IgD-negative memory B cell (primary cell): ENCODE data around the gene ZNF654. TPM values are rescaled to one million over a fixed set of nuclear protein-coding genes. Genes with fewer than 3 reads are reported as not detected.
"Not testable (repeated sequence)": the region's sequence is repeated elsewhere in the genome, so short reads cannot be mapped to it uniquely, and the experiment has no call there.

Experiments used
- H3K27ac Mint-ChIP-seq, 3 donors: one replicate each; pipeline ENCODE4 v1.8.0; 2020 to 2022; ENCODE audit warnings: mild to moderate bottlenecking in 3 of 3, mixed read lengths in 3 of 3, moderate library complexity in 1 of 3
- H3K27me3 Mint-ChIP-seq: one replicate; pipeline ENCODE4 v1.8.0; 2021; ENCODE audit warnings: mixed read lengths
- H3K36me3 Mint-ChIP-seq: one replicate; pipeline ENCODE4 v1.8.0; 2020; ENCODE audit warnings: mild to moderate bottlenecking, mixed read lengths
- H3K4me1 Mint-ChIP-seq, 3 donors: one replicate each; pipeline ENCODE4 v1.8.0; 2020 to 2022; ENCODE audit warnings: mixed read lengths in 3 of 3, mild to moderate bottlenecking in 1 of 3
- H3K4me3 Mint-ChIP-seq, 4 donors: one replicate each; pipeline ENCODE4 v1.8.0; 2020 to 2022; ENCODE audit warnings: mild to moderate bottlenecking in 4 of 4, mixed read lengths in 4 of 4, moderate library complexity in 3 of 4
- H3K9me3 Mint-ChIP-seq, 3 donors: one replicate each; pipeline ENCODE4 v1.8.0; 2020 to 2021; ENCODE audit warnings: mixed read lengths in 3 of 3, mild to moderate bottlenecking in 1 of 3
- polyA plus RNA-seq: library from polyadenylated mRNA; unstranded; fragments of 300-500 nt; fragmentation: Illumina TruSeq; gene quantifications from one replicate; pipeline ENCODE4 v1.2.3, GENCODE V29; 2021

Gene ZNF654
- polyA plus RNA-seq, 1 donor from 2014 or later: 9.7 TPM

- Mint-ChIP-seq H3K27ac (no peak overlapping the region), H3K27me3 (no peaks in the 10 kb centered on the region), H3K36me3 (peaks cover 19% of the 10 kb centered on the region), H3K4me1 (peaks cover 0 to 2% (median 1%) of the 10 kb centered on the region in 3 donors), H3K4me3 (peak overlapping the region in 1 of 4 donors; percentile 41), H3K9me3 (peaks cover 0 to 6% (median 0%) of the 10 kb centered on the region in 3 donors)
Observed at GRCh38 chr3:88090681-88091080, 31.6 kb downstream of the ZNF654 start.

DNA sequence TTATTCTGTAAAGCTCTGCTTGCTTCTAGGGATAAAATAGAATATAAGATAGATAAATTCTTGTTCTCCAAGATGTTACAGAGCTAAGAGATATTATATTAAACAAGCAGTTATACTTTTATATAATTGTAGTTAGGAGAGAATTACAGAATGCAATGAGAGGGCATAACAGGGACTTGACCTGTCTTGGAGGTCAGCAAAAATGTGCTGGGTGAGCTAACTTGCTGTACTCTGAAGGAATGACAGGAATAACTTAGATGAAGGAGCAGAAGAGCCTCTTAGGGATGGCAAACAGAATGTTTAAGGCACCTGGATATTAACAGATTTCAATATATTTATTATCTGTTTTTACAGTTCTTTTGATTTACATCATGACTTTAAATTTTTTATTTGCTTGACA lies 33.2 kb downstream of the ZNF654 start:
- Mint-ChIP-seq H3K9me3 (peaks cover 0 to 6% (median 2%) of the 10 kb centered on the region in 3 donors), H3K27me3 (no peaks in the 10 kb centered on the region), H3K27ac (no peak overlapping the region), H3K4me3 (no peak overlapping the region), H3K36me3 (peaks cover 22% of the 10 kb centered on the region), H3K4me1 (peaks cover 0 to 2% (median 1%) of the 10 kb centered on the region in 3 donors)

GRCh38 chr3:88093266-88093665 lies 34.2 kb downstream of the ZNF654 start:
- Mint-ChIP-seq H3K9me3 (peaks cover 0 to 6% (median 2%) of the 10 kb centered on the region in 3 donors), H3K4me3 (no peak overlapping the region), H3K36me3 (peaks cover 24% of the 10 kb centered on the region), H3K27ac (no peak overlapping the region), H3K4me1 (peaks cover 0 to 2% (median 1%) of the 10 kb centered on the region in 3 donors), H3K27me3 (no peaks in the 10 kb centered on the region)

DNA sequence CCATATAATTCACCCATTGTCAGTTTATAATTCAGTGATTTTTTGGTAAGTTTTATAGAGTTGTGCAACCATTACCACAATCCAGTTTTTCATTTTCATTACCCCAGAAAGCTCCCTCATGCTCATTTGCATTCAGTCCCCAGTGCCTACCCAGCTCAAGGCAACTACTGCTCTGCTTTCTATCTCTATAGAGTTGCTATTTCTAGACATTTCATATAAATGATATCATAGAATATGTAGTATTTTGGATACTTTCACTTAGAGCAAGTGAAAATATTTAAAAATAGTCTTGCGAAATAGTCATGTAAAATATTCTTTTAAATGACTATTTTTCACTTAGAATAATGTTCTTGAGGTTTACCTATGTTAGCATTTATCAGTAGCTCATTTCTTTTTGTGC lies 42.1 kb downstream of the ZNF654 start:
- peaks cover 3 to 11% (median 4%) of the 10 kb centered on the region in 3 donors for H3K4me1 Mint-ChIP-seq
- no peak overlapping the region for H3K4me3 Mint-ChIP-seq
- no peaks in the 10 kb centered on the region for H3K27me3 Mint-ChIP-seq
- H3K27ac Mint-ChIP-seq: peak overlapping the region in 1 of 3 donors; percentile 7
- peaks cover 0 to 2% (median 0%) of the 10 kb centered on the region in 3 donors for H3K9me3 Mint-ChIP-seq
- peaks cover 15% of the 10 kb centered on the region for H3K36me3 Mint-ChIP-seq

DNA sequence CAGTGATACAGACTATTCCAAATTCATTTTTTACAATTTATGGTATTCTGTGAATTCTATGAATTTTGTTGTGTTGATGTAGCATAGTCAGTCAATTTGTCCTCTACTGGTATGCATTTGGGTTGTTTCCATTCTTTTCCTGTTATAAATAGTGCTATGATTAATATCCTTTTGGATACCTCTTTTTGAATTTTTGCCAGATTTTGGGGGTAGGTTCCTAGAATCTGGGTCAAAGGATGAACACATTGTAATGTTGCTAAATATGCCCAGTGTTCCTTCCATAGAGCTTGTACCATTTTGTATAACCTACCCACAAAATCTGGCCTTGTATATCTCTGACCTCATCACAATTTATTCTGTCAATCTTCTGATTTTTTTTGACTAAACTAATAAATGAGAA lies 46.3 kb downstream of the ZNF654 start:
- Mint-ChIP-seq H3K4me3 (no peak overlapping the region), H3K9me3 (no peaks in the 10 kb centered on the region), H3K27me3 (no peaks in the 10 kb centered on the region), H3K36me3 (peaks cover 9% of the 10 kb centered on the region), H3K4me1 (peaks cover 3 to 16% (median 5%) of the 10 kb centered on the region in 3 donors), H3K27ac (peak overlapping the region in 1 of 3 donors; percentile 27)

DNA sequence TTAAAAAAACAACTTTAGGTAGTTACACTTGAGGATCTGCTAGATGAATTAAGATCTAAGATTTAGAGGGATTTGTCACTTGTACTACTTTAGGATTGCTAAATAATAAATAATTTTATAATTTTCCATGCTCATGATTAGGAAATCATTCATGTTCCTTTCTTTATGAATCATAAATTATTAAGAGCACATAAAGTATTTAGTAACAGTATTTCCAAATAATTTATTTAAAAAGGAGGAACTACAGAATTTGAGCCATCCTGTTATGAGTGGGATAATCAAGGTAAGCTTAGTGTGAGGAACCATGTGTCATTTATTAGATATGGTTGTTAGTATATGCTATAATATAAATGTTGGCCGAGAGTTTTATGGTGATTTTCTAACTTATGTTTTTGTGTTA lies 53.2 kb downstream of the ZNF654 start:
- H3K36me3 Mint-ChIP-seq: no peaks in the 10 kb centered on the region
- no peaks in the 10 kb centered on the region for H3K9me3 Mint-ChIP-seq
- H3K27ac Mint-ChIP-seq: no peak overlapping the region
- no peaks in the 10 kb centered on the region for H3K27me3 Mint-ChIP-seq
- peaks cover 8 to 15% (median 8%) of the 10 kb centered on the region in 3 donors for H3K4me1 Mint-ChIP-seq
- H3K4me3 Mint-ChIP-seq: no peak overlapping the region

GRCh38 chr3:88113311-88114162 lies 54.5 kb downstream of the ZNF654 start:
- Mint-ChIP-seq H3K4me1 (peaks cover 9 to 14% (median 9%) of the 10 kb centered on the region in 3 donors), H3K27ac (peak overlapping the region in 1 of 3 donors; percentile 91)

GRCh38 chr3:88114878-88115549 lies 56.0 kb downstream of the ZNF654 start:
- H3K4me3 Mint-ChIP-seq: no peak overlapping the region
- peaks cover 0 to 2% (median 0%) of the 10 kb centered on the region in 3 donors for H3K9me3 Mint-ChIP-seq
- H3K36me3 Mint-ChIP-seq: peaks cover 5% of the 10 kb centered on the region
- H3K27ac Mint-ChIP-seq: no peak overlapping the region
- no peaks in the 10 kb centered on the region for H3K27me3 Mint-ChIP-seq
- H3K4me1 Mint-ChIP-seq: peaks cover 8 to 14% (median 9%) of the 10 kb centered on the region in 3 donors

More at GRCh38 chr3:88113311-88114162, 54.5 kb downstream of the ZNF654 start:
- H3K27me3 Mint-ChIP-seq: no peaks in the 10 kb centered on the region
- no peak overlapping the region for H3K4me3 Mint-ChIP-seq
- H3K36me3 Mint-ChIP-seq: peaks cover 5% of the 10 kb centered on the region
- peaks cover 0 to 2% (median 0%) of the 10 kb centered on the region in 3 donors for H3K9me3 Mint-ChIP-seq

DNA sequence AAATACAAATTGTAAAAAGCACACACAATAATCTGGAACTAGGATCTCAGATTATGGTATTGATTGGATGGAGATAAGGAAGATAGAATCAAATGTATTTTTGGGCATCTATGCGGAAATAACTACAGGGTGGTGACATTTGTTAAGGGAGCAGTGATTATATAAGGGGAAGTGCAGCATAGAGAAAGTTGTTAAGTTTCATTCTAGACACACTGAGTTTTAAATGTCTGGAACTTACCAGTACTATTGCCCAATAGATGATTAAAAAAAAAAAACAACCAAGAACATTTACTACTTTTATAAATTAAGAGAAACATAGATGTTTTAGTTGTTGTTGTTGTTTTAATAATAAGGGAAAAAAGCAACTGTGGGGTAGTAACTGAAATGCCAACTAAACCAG lies 58.6 kb downstream of the ZNF654 start:
- H3K4me3 Mint-ChIP-seq: no peak overlapping the region
- H3K27ac Mint-ChIP-seq: no peak overlapping the region
- H3K4me1 Mint-ChIP-seq: peaks cover 4 to 14% (median 5%) of the 10 kb centered on the region in 3 donors
- H3K27me3 Mint-ChIP-seq: no peaks in the 10 kb centered on the region
- peaks cover 0 to 2% (median 0%) of the 10 kb centered on the region in 3 donors for H3K9me3 Mint-ChIP-seq
- H3K36me3 Mint-ChIP-seq: peaks cover 5% of the 10 kb centered on the region

DNA sequence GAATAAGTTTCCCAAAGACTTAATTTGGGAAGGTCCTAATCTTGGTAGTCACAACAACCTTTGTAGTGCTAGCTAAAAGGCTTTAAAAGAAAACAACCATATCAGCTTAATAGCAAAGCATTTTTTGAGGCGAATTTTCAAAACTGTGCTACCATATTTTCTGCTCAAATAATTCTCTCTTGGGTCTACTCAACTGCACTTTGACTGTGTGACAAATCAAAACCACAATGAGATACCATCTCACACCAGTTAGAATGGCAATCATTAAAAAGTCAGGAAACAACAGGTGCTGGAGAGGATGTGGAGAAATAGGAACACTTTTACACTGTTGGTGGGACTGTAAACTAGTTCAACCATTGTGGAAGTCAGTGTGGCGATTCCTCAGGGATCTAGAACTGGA lies 59.5 kb downstream of the ZNF654 start:
- not testable (repeated sequence) for H3K27me3 Mint-ChIP-seq, H3K36me3 Mint-ChIP-seq, H3K9me3 Mint-ChIP-seq, H3K27ac Mint-ChIP-seq, H3K4me3 Mint-ChIP-seq
- H3K4me1 Mint-ChIP-seq: peaks cover 1 to 10% (median 3%) of the 10 kb centered on the region in 3 donors

DNA sequence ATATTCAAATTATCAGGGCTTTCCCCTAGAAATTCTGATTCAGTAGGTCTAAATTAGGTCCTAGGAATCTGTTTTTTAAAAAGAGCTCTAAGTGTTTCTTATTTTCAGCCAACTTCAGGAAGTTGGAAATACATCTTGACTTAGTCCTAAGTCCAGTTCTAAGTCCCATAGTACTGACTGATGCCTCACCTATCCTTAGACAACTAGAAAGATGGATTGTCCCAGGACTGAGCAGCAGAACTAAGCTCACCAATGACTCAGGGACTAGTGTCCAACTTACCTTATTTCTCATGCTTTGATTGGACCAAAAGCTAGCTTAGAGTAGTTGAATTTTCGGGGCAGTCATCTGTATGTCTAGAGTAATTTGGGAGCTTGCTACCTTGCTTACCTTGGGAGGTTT lies 64.5 kb downstream of the ZNF654 start:
- H3K27ac Mint-ChIP-seq: no peak overlapping the region
- no peak overlapping the region for H3K4me3 Mint-ChIP-seq

DNA sequence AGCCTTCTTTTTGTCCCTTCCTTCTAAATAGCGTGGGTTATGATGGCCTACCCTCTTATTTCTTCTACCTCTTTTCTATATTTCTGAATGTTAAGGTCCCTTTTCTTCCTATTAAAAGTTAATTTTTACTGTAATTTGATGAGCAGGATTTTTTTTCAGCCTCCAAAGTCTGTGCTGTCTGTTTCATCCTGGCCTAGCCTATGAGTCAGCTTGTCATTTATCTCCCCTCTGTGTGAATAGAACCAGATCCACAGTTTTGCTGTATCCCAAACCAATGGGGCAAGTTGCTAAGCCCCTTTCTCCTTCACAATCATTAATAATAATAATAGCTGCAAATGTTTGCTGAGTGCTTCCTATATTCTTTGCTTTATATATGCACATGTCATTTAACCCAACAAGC lies 72.6 kb downstream of the ZNF654 start:
- H3K27ac Mint-ChIP-seq: no peak overlapping the region
- H3K9me3 Mint-ChIP-seq: no peaks in the 10 kb centered on the region
- no peak overlapping the region for H3K4me3 Mint-ChIP-seq
- H3K36me3 Mint-ChIP-seq: peaks cover 4% of the 10 kb centered on the region
- H3K27me3 Mint-ChIP-seq: no peaks in the 10 kb centered on the region
- peaks cover 0 to 2% (median 0%) of the 10 kb centered on the region in 3 donors for H3K4me1 Mint-ChIP-seq

More for the DNA sequence above, 64.5 kb downstream of the ZNF654 start:
- Mint-ChIP-seq H3K4me1 (peaks cover 0 to 2% (median 0%) of the 10 kb centered on the region in 3 donors), H3K9me3 (no peaks in the 10 kb centered on the region), H3K27me3 (no peaks in the 10 kb centered on the region), H3K36me3 (no peaks in the 10 kb centered on the region)

DNA sequence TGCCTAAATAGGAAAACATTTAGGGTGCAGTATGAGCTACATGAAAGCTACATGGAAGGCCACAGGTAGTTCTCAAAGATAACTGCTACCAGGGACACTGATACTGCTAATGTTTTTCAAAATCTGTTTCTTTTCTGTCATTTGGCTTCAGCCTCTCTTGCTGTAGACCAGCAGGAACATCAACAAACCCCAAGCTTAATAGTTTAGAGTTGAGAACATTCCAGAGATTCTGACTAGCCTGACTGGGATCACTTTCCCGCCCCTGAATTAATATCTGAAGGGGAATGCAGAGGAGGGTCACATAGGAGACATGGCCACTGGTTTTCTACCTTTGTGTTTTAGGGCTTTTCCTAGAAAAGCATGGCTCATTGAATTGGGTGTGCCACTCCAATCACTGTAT lies 73.8 kb downstream of the ZNF654 start:
- Mint-ChIP-seq H3K4me3 (no peak overlapping the region), H3K27ac (no peak overlapping the region), H3K4me1 (no peaks in the 10 kb centered on the region), H3K9me3 (no peaks in the 10 kb centered on the region), H3K36me3 (peaks cover 4% of the 10 kb centered on the region), H3K27me3 (no peaks in the 10 kb centered on the region)

DNA sequence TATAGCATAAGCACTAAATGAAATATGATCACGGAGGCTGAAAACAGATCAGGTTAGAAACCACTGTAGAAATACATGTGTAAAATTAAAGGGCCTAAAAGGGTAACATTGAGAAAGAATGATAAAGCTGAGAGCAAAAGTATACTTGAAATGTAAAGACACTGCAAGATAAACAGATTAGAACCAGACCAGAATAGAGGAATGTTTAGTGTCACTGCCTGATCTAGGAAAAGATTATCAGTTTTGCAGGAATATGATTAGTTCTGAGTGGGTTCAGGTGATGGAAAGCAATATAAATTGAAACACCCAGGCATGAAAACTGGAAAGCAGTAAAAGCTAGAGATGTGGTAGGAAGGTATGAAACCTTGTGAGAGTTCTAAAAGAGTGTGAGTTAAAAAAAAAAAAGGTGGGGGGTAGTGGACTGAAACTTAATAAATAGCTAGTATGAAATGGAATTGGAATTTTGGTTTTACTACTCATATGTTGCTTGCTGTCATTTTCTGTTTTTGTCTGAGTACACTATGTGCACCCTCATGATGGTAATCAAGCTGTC lies 74.7 kb downstream of the ZNF654 start:
- Mint-ChIP-seq H3K36me3 (peaks cover 4% of the 10 kb centered on the region), H3K27me3 (no peaks in the 10 kb centered on the region), H3K27ac (no peak overlapping the region), H3K9me3 (no peaks in the 10 kb centered on the region), H3K4me3 (no peak overlapping the region), H3K4me1 (no peaks in the 10 kb centered on the region)

- Mint-ChIP-seq H3K36me3 (peaks cover 8% of the 10 kb centered on the region), H3K4me3 (no peak overlapping the region), H3K27me3 (no peaks in the 10 kb centered on the region), H3K9me3 (no peaks in the 10 kb centered on the region), H3K4me1 (no peaks in the 10 kb centered on the region), H3K27ac (no peak overlapping the region)
Observed at GRCh38 chr3:88137836-88138235, 78.8 kb downstream of the ZNF654 start.
